ENCODE data around the gene ZFP57.
A peak's percentile ranks its signal among the peaks of the same experiment; 100 is the strongest.

- TF ChIP-seq POLR2AphosphoS5 (IDR thresholded peaks at IDR 0.05): no peak
- TF ChIP-seq CTCF (IDR thresholded peaks at IDR 0.05): peak; percentile 16 to 58 (median 46)
Measured at GRCh38 chr6:29651413-29652197, 29.3 kb downstream of the ZFP57 start.
